ENCODE measurements around the gene SSTR1. TPM values are rescaled to one million over a fixed set of nuclear protein-coding genes. Genes with fewer than 3 reads are reported as not detected.

SSTR1 gene
- total and polyA plus RNA-seq, 11 donors = 0.12 to 2.6 (median 0.53) TPM

DNA sequence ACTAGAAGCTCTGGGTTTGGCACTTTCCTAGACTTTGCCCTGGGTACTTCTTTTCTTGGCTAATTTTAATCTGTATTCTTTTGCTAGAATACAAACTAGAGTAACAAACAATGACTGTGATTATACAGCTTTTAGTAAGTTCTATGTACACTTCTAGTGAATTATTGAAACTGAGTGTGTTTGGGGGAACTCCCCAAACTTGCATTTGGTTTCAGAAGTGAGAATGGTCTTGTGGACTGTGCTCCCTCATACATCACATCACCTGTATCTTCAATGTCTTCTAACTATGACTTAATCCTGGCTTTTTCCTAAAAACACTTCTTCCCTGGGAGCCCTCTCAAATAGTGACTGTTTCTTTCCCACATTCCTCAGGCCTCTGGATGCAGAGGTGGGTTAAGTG, 23.6 kb upstream of the SSTR1 start:
- intact Hi-C loops (cut with DNase I) = loop anchor here in 2 of 10 donors (5.0 to 10.0 kb wide), 2 partner anchors 199 to 332 kb away; no protein-coding TSS in a partner anchor

DNA sequence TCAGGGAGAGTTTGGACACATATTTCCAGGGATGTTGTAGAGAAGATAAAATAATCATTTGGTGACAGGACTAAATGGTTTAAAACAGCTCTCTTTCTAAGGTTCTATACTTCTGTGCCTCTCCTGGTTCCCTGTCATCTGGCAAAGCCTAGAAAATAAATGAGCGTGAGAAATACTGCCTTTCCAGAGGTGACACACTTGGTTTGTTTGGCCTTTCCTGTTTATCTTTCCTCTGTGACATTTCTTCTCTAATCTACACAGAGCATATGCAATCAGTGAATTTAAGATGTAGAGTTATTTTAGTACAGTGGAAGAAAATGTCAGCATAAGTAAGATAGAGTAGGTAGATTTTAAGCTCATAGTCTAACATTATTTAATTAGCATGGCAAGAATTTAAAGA, 22.0 kb upstream of the SSTR1 start:
- Histone ChIP-seq H3K4me3 (no peak overlapping the region), H3K27ac (no peak overlapping the region), H3K9me3 (peaks cover 0 to 4% (median 0%) of the 10 kb centered on the region in 12 donors), H3K27me3 (no peaks in the 10 kb centered on the region), H3K4me1 (no peaks in the 10 kb centered on the region), H3K36me3 (no peaks in the 10 kb centered on the region)
- no peak for TF ChIP-seq POLR2A (IDR thresholded peaks at IDR 0.05)
- TF ChIP-seq, protein P1, sequence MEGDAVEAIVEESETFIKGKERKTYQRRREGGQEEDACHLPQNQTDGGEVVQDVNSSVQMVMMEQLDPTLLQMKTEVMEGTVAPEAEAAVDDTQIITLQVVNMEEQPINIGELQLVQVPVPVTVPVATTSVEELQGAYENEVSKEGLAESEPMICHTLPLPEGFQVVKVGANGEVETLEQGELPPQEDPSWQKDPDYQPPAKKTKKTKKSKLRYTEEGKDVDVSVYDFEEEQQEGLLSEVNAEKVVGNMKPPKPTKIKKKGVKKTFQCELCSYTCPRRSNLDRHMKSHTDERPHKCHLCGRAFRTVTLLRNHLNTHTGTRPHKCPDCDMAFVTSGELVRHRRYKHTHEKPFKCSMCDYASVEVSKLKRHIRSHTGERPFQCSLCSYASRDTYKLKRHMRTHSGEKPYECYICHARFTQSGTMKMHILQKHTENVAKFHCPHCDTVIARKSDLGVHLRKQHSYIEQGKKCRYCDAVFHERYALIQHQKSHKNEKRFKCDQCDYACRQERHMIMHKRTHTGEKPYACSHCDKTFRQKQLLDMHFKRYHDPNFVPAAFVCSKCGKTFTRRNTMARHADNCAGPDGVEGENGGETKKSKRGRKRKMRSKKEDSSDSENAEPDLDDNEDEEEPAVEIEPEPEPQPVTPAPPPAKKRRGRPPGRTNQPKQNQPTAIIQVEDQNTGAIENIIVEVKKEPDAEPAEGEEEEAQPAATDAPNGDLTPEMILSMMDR (IDR thresholded peaks at IDR 0.05) = no peak
- no peak for DNase-seq
- 56 to 69% (median 63%) methylated on average over 1 of the region's 1 CpG for WGBS, 4 donors
- intact Hi-C loops (cut with DNase I) = loop anchor here in 1 of 10 donors (10.0 kb wide), 1 partner anchor 201 kb away; no protein-coding TSS in a partner anchor
- ATAC-seq = no peak

More for the DNA sequence above, 23.6 kb upstream of the SSTR1 start:
- no peak for ATAC-seq
- Histone ChIP-seq H3K4me3 (no peak overlapping the region), H3K4me1 (no peaks in the 10 kb centered on the region), H3K36me3 (no peaks in the 10 kb centered on the region), H3K9me3 (peaks cover 0 to 4% (median 0%) of the 10 kb centered on the region in 12 donors), H3K27ac (no peak overlapping the region), H3K27me3 (no peaks in the 10 kb centered on the region)
- TF ChIP-seq, protein P1 (IDR thresholded peaks at IDR 0.05) = no peak
- TF ChIP-seq POLR2A (IDR thresholded peaks at IDR 0.05) = no peak
- DNase-seq = no peak

DNA sequence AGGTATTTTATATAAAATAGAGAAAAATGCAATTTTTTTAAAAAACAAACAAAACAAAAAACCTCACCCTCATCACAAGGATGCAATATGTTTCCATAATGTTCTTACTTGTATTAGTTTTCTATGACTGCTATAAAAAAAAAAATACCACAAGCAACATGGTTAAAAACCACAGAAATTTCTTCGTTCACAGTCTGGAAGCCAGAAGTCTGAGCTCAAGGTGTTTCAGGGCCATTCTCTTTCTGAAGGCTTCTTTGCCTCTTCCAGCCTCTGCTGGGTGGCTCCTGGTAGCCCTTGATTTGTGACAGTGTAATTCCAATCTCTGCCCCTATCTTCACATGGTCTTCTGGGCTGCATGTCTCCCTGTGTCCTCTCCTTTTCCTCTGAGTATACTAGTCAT, 21.5 kb upstream of the SSTR1 start:
- Histone ChIP-seq H3K4me1 (no peaks in the 10 kb centered on the region), H3K9me3 (peaks cover 0 to 4% (median 0%) of the 10 kb centered on the region in 12 donors), H3K4me3 (no peak overlapping the region), H3K36me3 (no peaks in the 10 kb centered on the region), H3K27ac (no peak overlapping the region), H3K27me3 (no peaks in the 10 kb centered on the region)
- no peak for ATAC-seq
- WGBS, 4 donors = 77 to 94% (median 86%) methylated on average over 1 of the region's 1 CpG
- intact Hi-C loops (cut with DNase I) = loop anchor here in 1 of 10 donors (10.0 kb wide), 1 partner anchor 201 kb away; no protein-coding TSS in a partner anchor
- TF ChIP-seq, protein P1 (IDR thresholded peaks at IDR 0.05) = no peak
- TF ChIP-seq POLR2A (IDR thresholded peaks at IDR 0.05) = no peak
- no peak for DNase-seq

DNA sequence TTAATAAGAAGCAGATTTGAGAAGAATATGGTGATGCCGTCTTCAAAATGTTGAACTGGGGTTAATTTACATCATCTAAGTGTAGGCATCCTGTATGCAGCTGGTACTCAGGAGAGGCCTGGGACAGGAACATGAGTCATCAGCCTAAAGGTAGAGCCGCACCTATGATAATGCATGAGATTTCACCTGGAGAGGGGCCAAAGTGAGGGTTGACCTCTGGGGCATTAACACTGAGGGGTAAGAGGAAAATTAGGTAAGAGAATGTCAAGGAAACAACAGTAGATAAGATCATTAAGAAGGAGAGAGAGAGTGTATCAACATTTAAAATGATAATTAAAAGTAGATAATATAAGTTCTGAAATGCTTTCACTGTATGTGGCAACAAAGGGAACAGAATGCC, 20.2 kb upstream of the SSTR1 start:
- TF ChIP-seq, protein P1 (IDR thresholded peaks at IDR 0.05) = no peak
- TF ChIP-seq POLR2A (IDR thresholded peaks at IDR 0.05) = no peak
- DNase-seq (no peak), ATAC-seq (no peak)
- no peaks in the 10 kb centered on the region for H3K27me3 ChIP-seq
- no peaks in the 10 kb centered on the region for H3K36me3 ChIP-seq
- intact Hi-C loops (cut with DNase I) = loop anchor here in 1 of 10 donors (10.0 kb wide), 1 partner anchor 203 kb away; no protein-coding TSS in a partner anchor
- 72 to 82% (median 78%) methylated on average over 2 of the region's 2 CpGs for WGBS, 4 donors
- H3K9me3 ChIP-seq = peaks cover 0 to 4% (median 0%) of the 10 kb centered on the region in 12 donors
- no peak overlapping the region for H3K27ac ChIP-seq
- H3K4me1 ChIP-seq = no peaks in the 10 kb centered on the region
- H3K4me3 ChIP-seq = no peak overlapping the region
